GM12878 (cell line): ENCODE measurements around the gene PDE6A.

ENCODE experiments used
- BCL3 ChIP-seq: IDR thresholded peaks from 2 replicates; pipeline ENCODE4 v1.6.1; 2011; ENCODE audit warnings: borderline replicate concordance, low read depth, mild to moderate bottlenecking, moderate library complexity, low read length; ENCODE audit not compliant: insufficient read depth, poor library complexity, severe bottlenecking
- BHLHE40 ChIP-seq, 2 experiments: fragments of 450-650 bp in 1 of 2; IDR thresholded peaks; 2 replicates each; pipeline ENCODE4 v1.6.1; 2011 to 2017; ENCODE audit warnings: low read depth in 2 of 2, borderline replicate concordance in 1 of 2, improper control_type of control experiment in 1 of 2, low read length in 1 of 2, mild to moderate bottlenecking in 1 of 2
- HDAC2 ChIP-seq: fragments of 200-600 bp; sonication (generic); IDR thresholded peaks from 2 replicates; pipeline ENCODE4 v1.6.1; 2017
- HDAC6 ChIP-seq: fragments of 200-600 bp; sonication (generic); IDR thresholded peaks from one replicate; pipeline ENCODE4 v1.8.0; 2017; ENCODE audit warnings: antibody characterized with exemption; ENCODE audit not compliant: unreplicated experiment
- KAT2A ChIP-seq: conservative IDR thresholded peaks from 2 replicates; pipeline ENCODE4 v1.6.1; 2011; ENCODE audit warnings: low read depth, low read length; ENCODE audit not compliant: control insufficient read depth
- POLR2AphosphoS5 ChIP-seq: IDR thresholded peaks from 2 replicates; pipeline ENCODE4 v1.6.1; 2011; ENCODE audit warnings: mild to moderate bottlenecking, low read length, inconsistent platforms
- RAD21 ChIP-seq: IDR thresholded peaks from 2 replicates; pipeline ENCODE4 v1.6.1; 2011; ENCODE audit warnings: mild to moderate bottlenecking, low read depth, low read length, moderate library complexity; ENCODE audit not compliant: insufficient read depth
- REST ChIP-seq: IDR thresholded peaks from 2 replicates; pipeline ENCODE4 v1.6.1; 2012; ENCODE audit warnings: mild to moderate bottlenecking, low read depth, low read length
- RFX5 ChIP-seq: IDR thresholded peaks from 2 replicates; pipeline ENCODE4 v1.6.1; 2011; ENCODE audit warnings: low read depth, low read length, improper control_type of control experiment
- SIX5 ChIP-seq: IDR thresholded peaks from 2 replicates; pipeline ENCODE4 v1.6.1; 2011; ENCODE audit warnings: mild to moderate bottlenecking, low read depth, low read length, moderate library complexity; ENCODE audit not compliant: severe bottlenecking
- SREBF1 ChIP-seq: IDR thresholded peaks from 2 replicates; pipeline ENCODE4 v1.6.1; 2012; ENCODE audit warnings: mild to moderate bottlenecking, low read length
- SUZ12 ChIP-seq: fragments of 200-600 bp; sonication (generic); IDR thresholded peaks from one replicate; pipeline ENCODE4 v1.6.1; 2018; ENCODE audit warnings: antibody characterized with exemption, mild to moderate bottlenecking; ENCODE audit not compliant: unreplicated experiment
- TAF1 ChIP-seq: IDR thresholded peaks from 2 replicates; pipeline ENCODE4 v1.6.1; 2011; ENCODE audit warnings: mild to moderate bottlenecking, low read depth, low read length, borderline replicate concordance
- TF ChIP-seq, protein P1 (sequence below), 3 experiments: IDR thresholded peaks in 2 of 3; conservative IDR thresholded peaks in 1 of 3; 2 replicates each; pipeline ENCODE4 v1.5.1; 2011; ENCODE audit warnings: low read depth in 3 of 3, low read length in 3 of 3, mild to moderate bottlenecking in 3 of 3, control low read depth in 2 of 3, moderate library complexity in 2 of 3, inconsistent platforms in 1 of 3, mixed read lengths in 1 of 3; ENCODE audit not compliant: control insufficient read depth in 2 of 3, insufficient read depth in 1 of 3; ENCODE audit errors: extremely low read depth in 1 of 3

GRCh38 chr5:149938791-149939358 is 5.7 kb downstream of the PDE6A start:
- TF ChIP-seq POLR2AphosphoS5 (no peak), KAT2A (no peak), TAF1 (no peak), RFX5 (no peak), HDAC2 (no peak), BHLHE40 (IDR thresholded peaks at IDR 0.05; ENCODE audit: borderline replicate concordance in 1 of 2, low read depth in 2 of 2, low read length in 1 of 2) (no peak), SUZ12 (no peak), BCL3 (no peak), REST (no peak), RAD21 (no peak), SREBF1 (no peak), SIX5 (no peak), HDAC6 (no peak)
- TF ChIP-seq, protein P1, sequence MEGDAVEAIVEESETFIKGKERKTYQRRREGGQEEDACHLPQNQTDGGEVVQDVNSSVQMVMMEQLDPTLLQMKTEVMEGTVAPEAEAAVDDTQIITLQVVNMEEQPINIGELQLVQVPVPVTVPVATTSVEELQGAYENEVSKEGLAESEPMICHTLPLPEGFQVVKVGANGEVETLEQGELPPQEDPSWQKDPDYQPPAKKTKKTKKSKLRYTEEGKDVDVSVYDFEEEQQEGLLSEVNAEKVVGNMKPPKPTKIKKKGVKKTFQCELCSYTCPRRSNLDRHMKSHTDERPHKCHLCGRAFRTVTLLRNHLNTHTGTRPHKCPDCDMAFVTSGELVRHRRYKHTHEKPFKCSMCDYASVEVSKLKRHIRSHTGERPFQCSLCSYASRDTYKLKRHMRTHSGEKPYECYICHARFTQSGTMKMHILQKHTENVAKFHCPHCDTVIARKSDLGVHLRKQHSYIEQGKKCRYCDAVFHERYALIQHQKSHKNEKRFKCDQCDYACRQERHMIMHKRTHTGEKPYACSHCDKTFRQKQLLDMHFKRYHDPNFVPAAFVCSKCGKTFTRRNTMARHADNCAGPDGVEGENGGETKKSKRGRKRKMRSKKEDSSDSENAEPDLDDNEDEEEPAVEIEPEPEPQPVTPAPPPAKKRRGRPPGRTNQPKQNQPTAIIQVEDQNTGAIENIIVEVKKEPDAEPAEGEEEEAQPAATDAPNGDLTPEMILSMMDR (IDR thresholded peaks at IDR 0.05 in 2 of 3, conservative IDR thresholded peaks at IDR 0.05 in 1 of 3; ENCODE audit: control insufficient read depth in 2 of 3, extremely low read depth in 1 of 3, insufficient read depth in 1 of 3, low read depth in 3 of 3, low read length in 3 of 3): no peak
